GM19438 (cell line): ENCODE results near the gene WNT7B.
"Not testable (repeated sequence)": the region's sequence is repeated elsewhere in the genome, so short reads cannot be mapped to it uniquely, and the experiment has no call there.

Experiments used
- ATAC-seq: cut with Tn5 transposase; IDR thresholded peaks from one replicate; pipeline ENCODE4 v1.9.1; 2021; ENCODE audit warnings: low read depth; ENCODE audit not compliant: unreplicated experiment

The WNT7B gene

DNA sequence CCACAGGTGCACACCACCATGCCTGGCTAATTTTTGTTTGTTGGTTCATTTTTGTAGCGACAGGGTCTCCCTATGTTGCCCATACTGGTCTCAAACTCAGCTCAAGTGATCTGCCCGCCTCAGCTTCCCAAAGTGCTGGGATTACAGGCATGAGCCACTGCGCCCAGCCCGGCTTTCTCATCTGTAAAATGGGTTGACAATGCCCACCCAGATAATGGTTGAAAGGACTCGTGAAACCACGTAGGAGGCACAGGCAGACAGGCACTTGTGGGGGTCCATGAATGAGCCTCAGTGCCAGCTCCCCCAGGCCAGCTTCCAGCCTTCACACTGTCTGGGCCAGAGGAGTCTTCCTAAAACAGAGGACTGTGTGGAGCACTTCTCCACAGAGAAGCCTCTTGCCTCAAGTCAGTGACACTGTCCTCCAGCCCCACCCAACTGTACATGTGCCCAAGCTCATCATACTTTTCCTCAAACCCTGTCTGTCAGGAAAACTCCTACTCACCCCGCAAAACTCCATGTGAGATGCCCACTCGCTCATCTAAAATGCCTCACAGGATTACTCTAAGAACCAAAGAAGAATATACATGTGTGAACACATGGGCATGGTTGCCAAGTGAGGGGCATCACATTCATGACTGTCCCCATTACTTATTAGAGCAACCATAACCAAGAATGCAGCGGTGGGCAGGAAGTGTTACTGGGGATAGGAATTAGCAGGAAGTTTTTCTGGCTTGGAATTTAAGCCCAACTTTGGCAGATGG lies 32.1 kb upstream of the WNT7B start:
- no peak for ATAC-seq

DNA sequence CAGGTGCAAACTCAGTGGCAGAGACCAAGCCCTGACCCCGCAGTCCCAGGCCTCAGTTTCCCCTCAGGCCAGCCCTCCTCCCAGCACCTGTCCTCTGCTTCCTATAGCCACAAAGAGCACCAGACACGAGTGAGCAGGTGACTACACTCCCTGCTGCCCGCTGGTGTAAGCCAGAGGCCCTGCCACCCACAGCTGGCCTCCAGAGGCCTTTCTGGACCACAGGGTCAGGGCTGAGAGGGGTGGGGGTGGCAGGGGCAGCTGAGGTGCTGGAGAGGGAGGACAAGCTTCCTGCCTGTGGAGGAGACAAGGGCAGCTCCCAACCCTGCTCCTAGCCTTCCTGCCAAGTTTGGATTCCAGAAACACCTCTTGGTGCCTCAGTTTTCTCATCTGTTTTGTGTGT lies 31.3 kb upstream of the WNT7B start:
- no peak for ATAC-seq

- no peak for ATAC-seq
These were observed 30.9 kb upstream of the WNT7B start for GRCh38 chr22:46007848-46008261.

DNA sequence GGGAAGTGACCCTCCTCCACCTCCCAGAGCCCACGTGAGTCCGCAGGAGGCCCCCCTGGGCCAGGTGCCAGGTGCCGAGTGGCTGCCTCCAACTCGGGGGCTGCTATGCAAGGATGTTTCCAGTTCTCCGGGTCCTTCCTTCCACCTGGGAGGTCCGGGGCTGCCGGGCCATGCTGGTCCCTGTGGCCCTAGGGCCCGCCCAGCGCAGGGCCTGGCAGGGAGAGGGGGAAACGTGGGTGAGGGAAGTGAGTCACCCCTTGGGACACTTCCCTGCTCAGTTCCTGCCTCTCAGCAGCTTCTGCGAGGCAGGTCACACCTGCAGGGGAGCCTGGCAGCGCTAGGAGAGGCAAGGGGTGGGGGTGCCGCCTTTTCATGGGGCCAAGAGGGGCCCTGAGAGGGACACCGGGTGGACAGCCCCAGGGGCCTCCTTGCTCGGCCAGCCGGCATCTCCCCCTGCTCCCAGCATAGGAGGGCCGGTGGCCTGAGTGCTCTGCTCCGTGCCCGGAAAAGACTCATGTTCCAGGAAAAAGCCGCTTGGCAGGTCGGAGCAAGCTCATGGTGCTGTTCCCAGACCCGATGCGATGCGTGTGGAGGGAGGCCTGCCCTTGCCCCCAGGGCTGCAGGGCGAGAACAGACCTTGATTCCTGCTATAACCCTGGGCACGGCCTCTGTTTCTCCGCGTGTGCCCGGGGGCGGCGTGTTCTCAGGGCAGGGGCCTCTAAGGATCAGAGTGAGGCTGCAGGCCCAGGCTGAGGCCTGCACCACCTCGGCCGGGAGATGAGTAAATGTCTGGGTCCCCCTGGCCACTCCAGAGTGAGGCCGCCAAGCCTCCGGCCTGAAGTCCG lies 30.3 kb upstream of the WNT7B start:
- ATAC-seq, result no peak

GRCh38 chr22:46006379-46007002 lies 29.5 kb upstream of the WNT7B start:
- ATAC-seq, result no peak

DNA sequence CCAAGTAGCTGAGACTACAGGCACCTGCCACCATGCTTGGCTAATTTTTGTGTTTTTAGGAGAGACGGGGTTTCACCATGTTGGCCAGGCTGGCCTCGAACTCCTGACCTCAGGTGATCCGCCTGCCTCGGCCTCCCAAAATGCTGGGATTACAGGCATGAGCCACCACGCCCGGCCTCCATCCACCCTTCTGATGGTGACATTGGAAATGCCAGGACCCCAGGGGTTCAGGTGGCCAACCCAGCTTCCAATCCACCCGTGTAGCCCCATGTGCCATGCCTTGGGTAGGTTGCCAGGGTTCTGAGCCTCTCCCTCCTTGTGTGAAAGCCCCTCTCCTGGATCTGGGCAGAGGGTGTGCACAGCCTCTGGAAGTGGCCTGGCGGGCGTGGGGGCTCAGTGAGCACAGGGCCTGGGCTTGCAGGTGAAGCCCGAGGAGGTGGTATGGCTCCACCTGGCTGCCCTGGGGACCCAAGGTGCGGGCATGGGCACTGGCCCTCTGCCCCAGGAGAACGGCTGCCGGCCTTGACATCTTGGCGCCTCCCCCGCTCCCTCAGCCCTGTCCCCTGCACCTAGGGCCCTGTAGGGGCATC lies 28.2 kb upstream of the WNT7B start:
- ATAC-seq, result not testable (repeated sequence)

DNA sequence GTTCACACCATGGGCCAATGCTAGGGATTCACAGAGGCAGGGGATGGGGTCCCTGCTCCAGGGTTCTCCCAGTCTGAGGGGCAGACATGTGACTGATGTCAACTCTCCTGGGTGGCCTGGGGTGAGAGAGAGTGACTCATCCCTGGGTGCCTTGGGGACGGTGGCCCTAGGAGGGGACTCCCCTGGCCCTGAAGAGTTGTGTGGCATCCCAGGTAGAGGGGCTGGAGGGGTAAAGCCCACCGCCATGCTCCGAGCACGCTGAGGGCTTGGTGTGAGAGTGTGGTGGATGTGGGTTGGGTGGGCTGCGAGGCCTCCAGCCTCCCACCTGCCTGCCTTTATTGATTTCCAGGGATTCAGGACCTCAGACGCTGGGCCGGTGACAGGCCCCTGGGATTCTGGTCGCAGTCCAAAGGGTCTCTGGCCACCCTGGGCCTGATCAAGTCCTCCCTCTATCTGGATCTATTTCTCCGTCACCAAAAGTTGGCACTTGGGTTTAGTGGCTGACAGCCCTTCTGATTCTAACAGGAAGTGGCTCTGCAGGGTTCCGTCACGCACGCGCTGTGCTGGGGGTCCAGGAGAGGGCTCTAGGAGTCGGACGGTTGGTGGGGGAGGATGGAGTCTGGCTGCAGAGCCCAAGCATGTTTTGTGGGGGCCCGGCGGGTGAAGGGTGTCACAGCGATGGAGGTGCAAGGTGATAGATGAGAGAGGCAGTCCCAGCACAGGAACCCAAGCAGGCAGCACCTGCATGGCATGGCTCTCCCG lies 27.3 kb upstream of the WNT7B start:
- no peak for ATAC-seq

DNA sequence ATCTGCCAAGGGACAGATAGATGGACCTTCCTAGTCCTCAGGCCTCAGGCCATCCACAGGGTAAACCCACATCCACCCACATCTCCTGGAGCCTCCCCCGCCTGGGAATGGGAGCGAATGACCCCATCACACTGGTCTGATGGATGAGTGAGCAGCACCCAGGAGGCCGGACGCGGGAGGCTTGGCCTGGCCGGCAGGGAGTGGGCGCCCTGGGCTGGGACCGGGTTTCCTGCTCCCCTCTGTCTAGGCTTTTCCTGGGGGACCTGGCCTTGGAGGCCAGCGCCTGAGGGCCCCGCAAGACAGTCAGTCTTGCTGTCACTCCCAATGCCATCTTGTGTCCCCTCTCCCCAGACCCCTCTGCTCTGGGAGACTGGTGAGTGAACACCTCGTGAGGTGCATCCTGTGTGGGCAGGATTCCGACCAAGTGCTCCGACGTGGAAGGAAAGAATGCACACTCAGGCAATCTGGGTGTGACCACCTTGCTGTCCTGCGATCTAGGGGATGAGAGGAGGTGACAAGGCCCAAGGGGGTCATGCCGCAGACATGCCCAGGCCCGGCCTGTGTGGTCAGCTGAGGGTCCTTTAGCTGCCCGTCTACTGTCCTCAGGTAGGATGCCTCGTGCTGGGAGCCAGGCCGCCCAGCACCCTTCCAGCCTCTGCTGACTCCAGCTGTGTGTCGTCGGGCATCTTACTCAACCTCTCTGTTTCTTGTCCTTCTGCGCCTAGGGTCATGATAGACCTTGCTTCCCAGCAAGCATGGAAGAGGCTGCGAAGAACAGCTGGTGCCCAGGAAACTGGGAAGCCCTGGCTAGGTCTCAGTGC lies 26.5 kb upstream of the WNT7B start:
- no peak for ATAC-seq

- ATAC-seq, result no peak
These were observed 25.9 kb upstream of the WNT7B start for GRCh38 chr22:46002757-46003270.

- no peak for ATAC-seq
These were observed 24.6 kb upstream of the WNT7B start for GRCh38 chr22:46001426-46002106.

DNA sequence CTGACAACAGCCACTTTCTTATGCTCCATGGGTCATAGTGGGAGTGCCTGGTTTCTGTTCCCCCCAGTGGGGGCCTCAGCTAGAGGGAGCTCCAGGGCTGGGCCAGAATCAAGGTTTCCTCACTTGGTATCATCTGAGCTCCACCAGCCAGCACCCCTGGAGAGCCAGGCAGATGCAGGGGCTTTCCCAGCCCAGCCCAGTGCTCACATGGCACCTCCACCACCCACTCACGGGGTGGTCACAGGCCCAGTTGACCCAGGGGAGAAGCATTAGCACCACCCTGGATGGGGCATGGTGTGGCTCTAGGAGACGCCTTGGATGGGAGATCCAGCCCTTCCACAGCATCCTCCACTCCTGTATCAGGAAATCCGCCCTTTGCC lies 24.1 kb upstream of the WNT7B start:
- no peak for ATAC-seq

- no peak for ATAC-seq
These were observed 23.4 kb upstream of the WNT7B start for GRCh38 chr22:46000081-46001027.

DNA sequence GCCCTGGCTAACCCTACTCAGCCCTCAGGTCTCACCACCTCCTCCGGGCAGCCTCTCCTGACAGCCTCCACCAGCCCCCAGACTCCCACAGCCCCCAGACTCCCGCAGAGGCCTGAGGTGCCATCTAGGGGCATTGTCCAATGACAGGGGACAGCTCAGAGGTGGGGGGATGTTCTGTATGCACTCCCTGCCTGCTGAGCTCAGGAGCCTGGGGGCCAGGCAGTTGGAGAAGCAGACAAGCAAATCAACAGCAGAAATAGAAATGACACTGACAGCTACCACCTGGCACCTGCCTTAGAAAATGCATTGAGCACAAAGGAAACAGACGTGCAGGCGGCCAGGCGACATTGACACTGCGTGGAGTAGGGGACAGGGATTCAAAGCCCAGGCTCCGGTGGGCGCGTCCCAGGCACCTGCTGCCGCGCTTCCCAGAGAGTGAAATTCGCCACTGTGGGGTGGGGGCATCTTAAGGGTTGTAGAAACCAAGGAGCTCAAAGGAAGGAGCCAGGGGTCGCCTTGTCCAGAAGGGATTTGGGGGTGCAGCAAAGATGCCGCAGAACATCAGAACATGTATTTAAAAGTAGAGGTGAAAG lies 22.5 kb upstream of the WNT7B start:
- ATAC-seq, result no peak

GRCh38 chr22:45998638-45999378 lies 21.8 kb upstream of the WNT7B start:
- ATAC-seq, result no peak

GRCh38 chr22:45997777-45998637 lies 21.0 kb upstream of the WNT7B start:
- ATAC-seq, result no peak
